Measurements from ENCODE around the gene ADAMTS17.

ADAMTS17 gene

DNA sequence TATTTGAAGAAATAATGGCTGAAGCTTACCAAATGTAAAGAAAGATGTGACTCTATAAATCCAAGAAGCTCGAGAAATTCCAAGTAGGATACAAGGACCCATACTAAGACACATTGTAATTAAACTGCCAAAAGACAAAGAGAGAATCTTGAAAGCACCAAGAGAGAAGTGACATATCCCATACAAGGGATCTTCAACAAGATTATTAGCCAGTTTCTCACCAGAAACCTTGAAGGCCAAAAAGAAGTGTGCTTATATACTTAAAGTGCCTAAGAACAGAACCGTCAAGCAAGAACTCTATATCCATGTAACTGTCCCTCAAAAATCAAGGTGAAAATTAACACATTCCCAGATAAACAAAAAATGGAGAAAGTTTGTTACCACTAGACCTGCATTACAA, 220.5 kb downstream of the ADAMTS17 start:
- TF ChIP-seq, protein P1, sequence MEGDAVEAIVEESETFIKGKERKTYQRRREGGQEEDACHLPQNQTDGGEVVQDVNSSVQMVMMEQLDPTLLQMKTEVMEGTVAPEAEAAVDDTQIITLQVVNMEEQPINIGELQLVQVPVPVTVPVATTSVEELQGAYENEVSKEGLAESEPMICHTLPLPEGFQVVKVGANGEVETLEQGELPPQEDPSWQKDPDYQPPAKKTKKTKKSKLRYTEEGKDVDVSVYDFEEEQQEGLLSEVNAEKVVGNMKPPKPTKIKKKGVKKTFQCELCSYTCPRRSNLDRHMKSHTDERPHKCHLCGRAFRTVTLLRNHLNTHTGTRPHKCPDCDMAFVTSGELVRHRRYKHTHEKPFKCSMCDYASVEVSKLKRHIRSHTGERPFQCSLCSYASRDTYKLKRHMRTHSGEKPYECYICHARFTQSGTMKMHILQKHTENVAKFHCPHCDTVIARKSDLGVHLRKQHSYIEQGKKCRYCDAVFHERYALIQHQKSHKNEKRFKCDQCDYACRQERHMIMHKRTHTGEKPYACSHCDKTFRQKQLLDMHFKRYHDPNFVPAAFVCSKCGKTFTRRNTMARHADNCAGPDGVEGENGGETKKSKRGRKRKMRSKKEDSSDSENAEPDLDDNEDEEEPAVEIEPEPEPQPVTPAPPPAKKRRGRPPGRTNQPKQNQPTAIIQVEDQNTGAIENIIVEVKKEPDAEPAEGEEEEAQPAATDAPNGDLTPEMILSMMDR (IDR thresholded peaks at IDR 0.05; ENCODE audit: borderline replicate concordance, control extremely low read depth, extremely low read depth, insufficient read depth, missing control alignments), result no peak
- no peak for DNase-seq (ENCODE audit: low spot score)
- in situ Hi-C loops (cut with MboI; ENCODE audit: low sequenced_read_pairs, unreplicated experiment), result no loop called here

DNA sequence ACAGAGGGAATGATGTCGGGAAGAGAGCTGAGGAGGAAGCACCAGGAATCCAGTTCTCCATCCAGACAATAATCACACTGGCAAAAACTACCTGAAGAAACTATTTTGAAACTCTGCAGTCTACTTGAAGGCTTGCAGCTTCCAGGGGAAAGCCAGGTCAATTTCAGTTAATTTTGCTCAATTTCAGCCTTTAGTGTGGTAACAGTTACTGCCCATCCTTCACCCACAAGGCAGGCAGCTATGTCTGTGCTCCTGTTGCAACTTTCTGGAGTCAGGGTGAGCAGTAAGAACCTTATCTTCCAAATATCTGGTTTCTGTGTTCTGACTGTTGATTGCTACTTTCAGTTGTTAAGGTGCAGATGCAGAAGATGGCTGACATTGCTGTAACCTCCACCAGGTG, 221.7 kb downstream of the ADAMTS17 start:
- in situ Hi-C loops (cut with MboI; ENCODE audit: low sequenced_read_pairs, unreplicated experiment), result no loop called here
- no peak for DNase-seq (ENCODE audit: low spot score)
- TF ChIP-seq, protein P1 (IDR thresholded peaks at IDR 0.05; ENCODE audit: borderline replicate concordance, control extremely low read depth, extremely low read depth, insufficient read depth, missing control alignments), result no peak

DNA sequence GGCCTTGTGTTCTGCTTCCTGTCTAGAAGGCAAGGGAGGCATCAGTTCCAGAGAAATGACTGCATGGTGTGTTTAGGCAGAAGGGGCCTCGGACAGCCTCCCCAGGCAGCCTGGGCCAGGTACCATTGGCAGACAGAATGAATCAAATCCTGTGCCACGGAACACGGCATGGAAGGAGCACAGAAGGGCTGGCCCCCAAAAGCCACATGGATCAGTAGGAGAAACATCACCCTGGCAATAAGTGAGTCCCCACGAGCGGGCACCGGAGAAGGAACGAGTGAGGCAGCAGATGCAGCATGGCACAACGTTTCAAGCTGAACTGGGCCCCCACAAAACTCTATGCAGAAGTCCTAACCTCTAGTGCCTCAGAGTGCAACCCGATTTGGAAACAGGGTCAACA, 223.2 kb downstream of the ADAMTS17 start:
- in situ Hi-C loops (cut with MboI; ENCODE audit: low sequenced_read_pairs, unreplicated experiment), result no loop called here
- TF ChIP-seq, protein P1 (IDR thresholded peaks at IDR 0.05; ENCODE audit: borderline replicate concordance, control extremely low read depth, extremely low read depth, insufficient read depth, missing control alignments), result no peak
- no peak for DNase-seq (ENCODE audit: low spot score)

DNA sequence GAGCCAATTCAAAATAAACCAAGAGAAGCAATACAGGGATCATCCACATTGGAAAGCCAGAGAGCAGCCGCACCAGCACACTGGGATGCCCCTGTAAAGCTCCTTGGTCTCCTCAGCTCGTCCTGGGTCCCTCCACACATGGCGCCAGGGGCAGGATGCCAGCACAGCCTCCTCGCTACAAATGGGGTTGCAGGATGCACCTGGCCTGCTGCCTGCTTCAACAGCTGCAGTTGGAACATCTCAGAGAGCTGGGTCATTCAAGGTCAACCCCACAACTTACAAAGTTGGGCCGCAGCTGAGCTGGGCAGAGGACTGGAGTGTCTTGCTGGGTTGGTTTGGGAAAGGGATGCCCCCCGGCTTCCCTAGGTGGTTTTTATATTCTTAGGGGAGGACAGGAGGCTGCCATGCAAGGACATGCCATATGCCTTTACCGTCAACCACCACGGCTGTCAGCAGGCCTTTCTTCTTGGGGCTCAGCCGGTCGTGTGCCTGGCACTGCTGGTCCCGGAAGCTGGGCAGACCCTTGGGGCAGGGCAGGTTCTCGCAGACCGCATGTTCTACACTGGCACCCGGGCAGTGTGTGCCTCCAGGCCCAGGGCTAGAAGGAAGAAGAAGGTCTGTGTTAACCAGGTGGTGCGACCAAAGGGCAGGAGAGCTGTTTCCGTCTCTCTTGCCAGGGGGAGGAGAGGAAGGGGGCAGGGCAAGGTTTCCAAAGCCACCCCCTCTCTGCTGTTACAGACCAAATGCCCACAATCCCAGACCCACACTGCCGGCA, 225.2 kb downstream of the ADAMTS17 start:
- TF ChIP-seq, protein P1 (IDR thresholded peaks at IDR 0.05; ENCODE audit: borderline replicate concordance, control extremely low read depth, extremely low read depth, insufficient read depth, missing control alignments), result no peak
- DNase-seq (ENCODE audit: low spot score), result no peak
- in situ Hi-C loops (cut with MboI; ENCODE audit: low sequenced_read_pairs, unreplicated experiment), result no loop called here

DNA sequence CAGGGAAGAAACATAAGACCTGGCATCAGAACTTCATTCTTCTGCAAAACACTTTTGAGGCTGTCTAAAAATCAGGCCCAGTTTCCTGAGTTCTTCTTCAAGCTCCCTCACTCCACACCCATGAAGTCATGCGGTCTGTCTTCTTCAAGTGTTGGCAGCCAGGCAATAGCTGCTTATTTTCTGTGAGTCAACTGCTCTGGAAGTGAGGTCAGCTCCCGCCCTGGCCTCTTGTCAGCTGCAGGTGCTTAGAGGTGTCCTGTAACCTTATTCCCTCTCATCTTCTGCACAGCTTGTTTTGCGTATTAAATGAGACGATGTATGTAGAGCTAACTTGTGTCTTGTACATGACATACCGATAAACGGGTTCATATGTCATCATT, 226.1 kb downstream of the ADAMTS17 start:
- no peak for DNase-seq (ENCODE audit: low spot score)
- in situ Hi-C loops (cut with MboI; ENCODE audit: low sequenced_read_pairs, unreplicated experiment), result no loop called here
- TF ChIP-seq, protein P1 (IDR thresholded peaks at IDR 0.05; ENCODE audit: borderline replicate concordance, control extremely low read depth, extremely low read depth, insufficient read depth, missing control alignments), result no peak

DNA sequence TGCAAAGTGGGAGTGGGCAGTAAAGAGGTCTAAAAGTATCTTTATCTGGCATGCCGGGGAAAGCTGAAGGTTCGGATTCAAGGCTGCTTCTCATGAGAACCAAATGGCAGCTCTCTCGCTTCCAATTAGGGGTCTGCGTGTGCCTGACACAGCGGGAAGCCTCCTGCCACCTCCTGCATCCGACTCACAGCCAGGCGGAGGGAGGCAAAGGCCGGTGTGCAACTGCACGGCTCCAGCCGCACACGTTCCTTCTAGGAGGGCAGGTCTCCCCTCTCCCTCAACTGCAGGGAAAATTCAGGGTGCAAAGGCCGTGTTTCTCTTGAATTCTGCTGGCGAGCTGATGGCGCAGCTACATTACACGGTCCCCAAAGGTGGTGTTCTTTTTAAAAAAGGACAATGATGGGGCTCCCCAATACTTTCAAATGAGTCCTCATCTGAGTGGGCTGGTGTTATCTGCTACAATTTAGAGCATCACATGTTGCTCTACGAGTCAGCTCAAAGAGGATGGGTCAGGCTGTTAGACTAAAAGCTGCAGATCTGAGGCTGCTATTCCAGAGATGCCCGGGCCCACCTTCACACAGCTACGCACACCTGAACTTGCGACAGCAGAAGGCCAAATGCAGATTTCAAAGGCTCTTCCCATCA, 226.6 kb downstream of the ADAMTS17 start:
- in situ Hi-C loops (cut with MboI; ENCODE audit: low sequenced_read_pairs, unreplicated experiment), result no loop called here
- TF ChIP-seq, protein P1 (IDR thresholded peaks at IDR 0.05; ENCODE audit: borderline replicate concordance, control extremely low read depth, extremely low read depth, insufficient read depth, missing control alignments), result no peak
- DNase-seq (ENCODE audit: low spot score), result no peak

All from GM13976 (cell line).